ENCODE data around the gene CCDC88C.

- TF ChIP-seq CTCF (IDR thresholded peaks at IDR 0.05; ENCODE audit: low read length) (no peak), EZH2 (IDR thresholded peaks at IDR 0.05; ENCODE audit: borderline replicate concordance, low read length) (no peak)
Observed at GRCh38 chr14:91417120-91417982, at the start of gene CCDC88C.
